Esophagus squamous epithelium (tissue), 5 donors: ENCODE measurements around the gene COL23A1. TPM values are rescaled to one million over a fixed set of nuclear protein-coding genes. Genes with fewer than 3 reads are reported as not detected.

ENCODE experiments used
- DNase-seq: peaks from one replicate; lab custom pipeline; 2025; lab: John Stamatoyannopoulos, UW
- H3K27ac ChIP-seq, 4 donors: fragments of 200-600 bp; sonication (generic); one replicate each; pipeline ENCODE4 v1.5.1; 2016 to 2019; ENCODE audit warnings: mild to moderate bottlenecking in 1 of 4
- H3K27me3 ChIP-seq, 4 donors: fragments of 200-600 bp; sonication (generic); 1 replicate in 3 of 4; 2 replicates in 1 of 4; pipeline versions ENCODE4 v1.5.1 to v1.6.0; 2017 to 2021; ENCODE audit warnings: antibody characterized with exemption in 1 of 4
- H3K36me3 ChIP-seq, 3 donors: fragments of 200-600 bp; sonication (generic); one replicate each; pipeline ENCODE4 v1.5.1; 2016 to 2019
- H3K4me1 ChIP-seq, 3 donors: fragments of 200-600 bp; sonication (generic); one replicate each; pipeline ENCODE4 v1.5.1; 2017 to 2019
- H3K4me3 ChIP-seq, 4 donors: fragments of 200-600 bp; sonication (generic); 1 replicate in 3 of 4; 2 replicates in 1 of 4; pipeline ENCODE4 v1.5.1; 2016 to 2019; ENCODE audit warnings: mild to moderate bottlenecking in 2 of 4, moderate library complexity in 1 of 4
- H3K9me3 ChIP-seq, 3 donors: fragments of 200-600 bp; sonication (generic); one replicate each; pipeline ENCODE4 v1.5.1; 2016 to 2019
- POLR2A ChIP-seq, 4 donors: fragments of 450-650 bp; IDR thresholded peaks; one replicate each; pipeline ENCODE4 v1.6.1; 2017; ENCODE audit warnings: antibody characterized with exemption in 4 of 4, mild to moderate bottlenecking in 4 of 4, moderate library complexity in 3 of 4
- WGBS, 2 donors: methylation state at CpG; one replicate each; pipeline ENCODE4 v1.1.5; 2018; 5-methylcytosine and 5-hydroxymethylcytosine counted together
- intact Hi-C: fragments of 100-400 bp; cut with DNase I; formaldehyde crosslinking; loops from one replicate; pipeline ENCODE4 v1.15.0; 2022
- total RNA-seq, 4 donors: library from RNA; depleted of rRNA; stranded (reverse); fragments of >200 nt; gene quantifications; one replicate each; pipeline ENCODE4 v1.1.0, GENCODE V29; 2016
- TF ChIP-seq, protein P1 (sequence below), 6 experiments: fragments of 450-650 bp in 4 of 6; fragments of 200-600 bp in 2 of 6; sonication (generic) in 2 of 6; IDR thresholded peaks; one replicate each; pipeline ENCODE4 v1.5.1; 2016 to 2019; ENCODE audit warnings: antibody characterized with exemption in 6 of 6, mild to moderate bottlenecking in 4 of 6, moderate library complexity in 4 of 6
- donor health status: DM: yes; HTN: yes; CAD: no.

COL23A1 gene
- total RNA-seq, 4 donors from 2014 or later = 0.41 to 1.5 (median 0.44) TPM; not detected in 1

DNA sequence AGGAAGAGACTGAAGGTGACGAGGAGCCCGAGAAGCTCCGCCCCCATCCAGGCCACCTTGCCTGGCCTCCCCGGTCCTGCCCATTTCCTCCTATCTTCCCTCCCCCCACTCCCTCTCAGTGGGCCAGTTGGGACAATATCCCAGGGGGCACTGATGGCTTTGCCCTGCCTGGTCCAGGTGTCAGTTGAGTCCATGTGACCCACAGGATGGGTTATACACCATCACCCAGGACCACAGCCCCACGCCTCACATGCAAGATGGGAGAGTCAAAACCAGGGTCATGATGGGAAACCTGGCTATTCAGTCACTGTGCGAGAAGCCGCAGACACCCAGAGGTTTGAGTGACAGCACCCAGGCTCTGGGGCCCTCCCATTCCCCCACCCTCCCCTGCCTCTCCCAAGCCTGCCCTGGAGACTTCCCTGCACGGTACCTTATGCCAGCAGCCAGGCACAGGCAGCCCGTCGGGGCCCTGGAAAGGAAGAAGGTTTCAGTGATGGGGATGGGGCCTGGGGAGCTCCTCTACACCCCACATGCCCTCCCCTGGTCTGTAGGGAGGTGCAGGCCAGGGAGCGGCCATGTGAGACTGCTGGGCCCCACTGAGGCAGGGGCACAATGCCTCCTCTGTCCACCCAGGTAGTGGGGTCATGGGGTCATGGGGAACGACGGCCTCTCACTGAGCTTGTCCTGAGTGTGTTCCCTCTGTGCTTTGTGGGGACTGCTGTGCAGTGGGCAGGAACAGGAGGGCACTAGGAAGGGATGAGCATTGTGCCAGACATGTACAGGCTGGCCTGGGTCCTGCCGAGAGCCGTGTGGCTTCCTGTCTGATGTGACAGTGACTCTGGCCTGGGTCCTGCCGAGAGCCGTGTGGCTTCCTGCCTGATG, 351.2 kb downstream of the COL23A1 start:
- Histone ChIP-seq H3K4me3 (no peak overlapping the region), H3K4me1 (peaks cover 16 to 69% (median 35%) of the 10 kb centered on the region in 3 donors), H3K27me3 (no peaks in the 10 kb centered on the region), H3K27ac (peak overlapping the region in 3 of 4 donors; percentile 26 to 77 (median 70)), H3K9me3 (no peaks in the 10 kb centered on the region), H3K36me3 (no peaks in the 10 kb centered on the region)
- intact Hi-C loops = no loop called here
- DNase-seq = no peak
- TF ChIP-seq, protein P1, sequence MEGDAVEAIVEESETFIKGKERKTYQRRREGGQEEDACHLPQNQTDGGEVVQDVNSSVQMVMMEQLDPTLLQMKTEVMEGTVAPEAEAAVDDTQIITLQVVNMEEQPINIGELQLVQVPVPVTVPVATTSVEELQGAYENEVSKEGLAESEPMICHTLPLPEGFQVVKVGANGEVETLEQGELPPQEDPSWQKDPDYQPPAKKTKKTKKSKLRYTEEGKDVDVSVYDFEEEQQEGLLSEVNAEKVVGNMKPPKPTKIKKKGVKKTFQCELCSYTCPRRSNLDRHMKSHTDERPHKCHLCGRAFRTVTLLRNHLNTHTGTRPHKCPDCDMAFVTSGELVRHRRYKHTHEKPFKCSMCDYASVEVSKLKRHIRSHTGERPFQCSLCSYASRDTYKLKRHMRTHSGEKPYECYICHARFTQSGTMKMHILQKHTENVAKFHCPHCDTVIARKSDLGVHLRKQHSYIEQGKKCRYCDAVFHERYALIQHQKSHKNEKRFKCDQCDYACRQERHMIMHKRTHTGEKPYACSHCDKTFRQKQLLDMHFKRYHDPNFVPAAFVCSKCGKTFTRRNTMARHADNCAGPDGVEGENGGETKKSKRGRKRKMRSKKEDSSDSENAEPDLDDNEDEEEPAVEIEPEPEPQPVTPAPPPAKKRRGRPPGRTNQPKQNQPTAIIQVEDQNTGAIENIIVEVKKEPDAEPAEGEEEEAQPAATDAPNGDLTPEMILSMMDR (IDR thresholded peaks at IDR 0.05) = no peak
- TF ChIP-seq POLR2A (IDR thresholded peaks at IDR 0.05) = no peak
- 57 to 58% methylated on average over 4 to 7 of the region's 17 CpGs for WGBS, 2 donors

DNA sequence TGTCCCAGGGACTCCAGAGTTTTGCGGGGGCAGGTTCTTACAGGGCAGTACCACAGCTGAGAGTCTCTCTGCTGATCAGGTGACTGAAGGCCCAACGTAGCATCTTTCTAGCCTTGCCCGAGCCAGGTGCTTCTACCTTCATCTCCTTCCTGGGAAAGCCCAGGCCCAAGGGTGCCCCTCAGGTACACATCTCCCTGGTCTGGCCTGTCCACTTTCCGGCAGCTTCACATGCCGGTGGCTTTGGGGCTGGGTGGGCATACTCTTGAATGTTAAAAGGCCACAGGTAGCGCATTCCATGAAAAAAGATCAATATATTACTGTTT, 351.9 kb downstream of the COL23A1 start:
- 94 to 98% methylated on average over 5 to 6 of the region's 6 CpGs for WGBS, 2 donors
- intact Hi-C loops = no loop called here
- peaks cover 16 to 71% (median 35%) of the 10 kb centered on the region in 3 donors for H3K4me1 ChIP-seq
- no peaks in the 10 kb centered on the region for H3K9me3 ChIP-seq
- no peaks in the 10 kb centered on the region for H3K27me3 ChIP-seq
- H3K4me3 ChIP-seq = no peak overlapping the region
- DNase-seq = no peak
- H3K27ac ChIP-seq = peak overlapping the region in 3 of 4 donors; percentile 26 to 70 (median 70)
- TF ChIP-seq, protein P1 (IDR thresholded peaks at IDR 0.05) = no peak
- no peak for TF ChIP-seq POLR2A (IDR thresholded peaks at IDR 0.05)
- H3K36me3 ChIP-seq = no peaks in the 10 kb centered on the region

DNA sequence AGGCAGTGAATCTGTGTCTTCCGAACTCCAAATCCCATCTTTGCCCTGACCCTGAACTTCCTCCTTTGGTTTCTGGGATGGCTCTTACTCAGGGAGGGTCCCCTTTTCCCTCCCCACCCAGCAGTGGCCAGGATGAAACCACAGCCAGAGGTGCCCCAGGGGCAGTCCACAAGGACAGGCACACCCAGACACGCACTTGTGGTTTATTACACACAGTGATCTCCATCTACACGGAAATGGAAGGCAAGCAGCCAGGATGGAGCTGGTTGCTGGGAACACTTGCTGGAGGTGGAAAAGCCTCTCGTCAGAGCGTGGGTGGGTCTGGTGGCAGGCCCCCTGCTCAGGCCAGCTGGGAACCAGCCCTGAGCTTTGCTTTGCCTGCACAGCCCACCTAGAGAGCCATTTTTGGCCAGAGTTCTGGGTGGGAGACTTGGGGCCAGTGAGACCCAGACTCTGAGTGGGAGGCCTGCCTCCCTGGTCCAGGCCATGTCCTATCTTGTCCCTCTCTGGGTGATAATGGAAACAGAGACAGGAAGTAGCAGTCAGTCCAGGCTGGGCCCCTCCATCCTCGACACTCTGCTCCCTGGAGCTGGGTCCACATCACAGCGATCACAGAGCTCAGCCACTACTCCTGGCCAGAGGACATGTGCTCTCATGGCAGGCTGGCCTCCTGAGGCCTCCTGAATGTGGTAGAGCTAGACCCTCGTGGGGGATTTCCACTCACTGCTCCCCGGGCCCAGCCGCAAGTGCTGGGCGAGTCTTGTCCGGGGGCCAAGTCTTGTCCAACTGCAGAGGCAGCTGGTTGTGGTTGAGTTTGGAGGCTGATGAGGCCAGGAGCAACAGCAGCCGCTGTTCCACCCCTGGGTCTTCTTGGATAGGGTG, 352.5 kb downstream of the COL23A1 start:
- Histone ChIP-seq H3K4me3 (no peak overlapping the region), H3K4me1 (peaks cover 16 to 77% (median 41%) of the 10 kb centered on the region in 3 donors), H3K36me3 (no peaks in the 10 kb centered on the region), H3K27ac (peak overlapping the region in 2 of 4 donors; percentile 70), H3K9me3 (no peaks in the 10 kb centered on the region), H3K27me3 (no peaks in the 10 kb centered on the region)
- intact Hi-C loops = no loop called here
- DNase-seq = no peak
- TF ChIP-seq, protein P1 (IDR thresholded peaks at IDR 0.05) = no peak
- no peak for TF ChIP-seq POLR2A (IDR thresholded peaks at IDR 0.05)
- WGBS, 2 donors = 40 to 79% methylated on average over 5 to 8 of the region's 13 CpGs

DNA sequence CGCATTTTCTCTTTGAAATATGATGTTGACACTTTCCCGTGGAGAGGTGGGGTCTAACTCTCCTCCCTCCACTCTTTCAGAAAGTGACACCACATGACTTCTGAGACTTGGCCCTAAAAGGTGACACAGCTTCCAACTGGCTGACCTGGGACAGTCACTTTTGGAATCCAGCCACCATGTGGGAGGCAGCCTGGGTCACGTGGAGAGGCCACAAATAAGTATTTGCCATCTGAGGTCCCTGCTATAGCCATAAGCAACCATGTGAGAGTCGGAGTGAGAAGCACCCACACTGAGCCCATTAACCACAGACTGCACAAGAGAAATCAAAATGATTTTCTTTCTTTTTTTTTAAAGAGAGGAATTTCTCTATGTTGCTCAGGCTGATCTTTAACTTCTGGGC, 353.5 kb downstream of the COL23A1 start:
- 35 to 69% methylated on average over 4 of the region's 4 CpGs for WGBS, 2 donors
- Histone ChIP-seq H3K4me3 (no peak overlapping the region), H3K9me3 (no peaks in the 10 kb centered on the region), H3K4me1 (peaks cover 18 to 79% (median 41%) of the 10 kb centered on the region in 3 donors), H3K36me3 (no peaks in the 10 kb centered on the region), H3K27me3 (no peaks in the 10 kb centered on the region), H3K27ac (peak overlapping the region in 2 of 4 donors; percentile 70)
- intact Hi-C loops = no loop called here
- TF ChIP-seq, protein P1 (IDR thresholded peaks at IDR 0.05) = no peak
- TF ChIP-seq POLR2A (IDR thresholded peaks at IDR 0.05) = no peak
- DNase-seq = no peak
